ENCODE results near the gene C19orf85.
"Not testable (repeated sequence)": the region's sequence is repeated elsewhere in the genome, so short reads cannot be mapped to it uniquely, and the experiment has no call there.

C19orf85 gene

GRCh38 chr19:55424518-55424917, 40.0 kb downstream of the C19orf85 start:
- H3K4me1 Mint-ChIP-seq (ENCODE audit: low read depth in 2 of 2): peaks cover 7% of the 10 kb centered on the region in 2 donors
- no peak overlapping the region for H3K4me3 Mint-ChIP-seq
- no peak overlapping the region for H3K27ac Mint-ChIP-seq
- no peaks in the 10 kb centered on the region for H3K9me3 Mint-ChIP-seq
- ATAC-seq (replicated peaks): no peak
- DNase-seq: no peak
- peaks cover 27 to 56% of the 10 kb centered on the region in 2 donors for H3K27me3 Mint-ChIP-seq
- peaks cover 4% of the 10 kb centered on the region for H3K36me3 Mint-ChIP-seq (ENCODE audit: insufficient read depth)

GRCh38 chr19:55423225-55424005, 41.1 kb downstream of the C19orf85 start:
- Mint-ChIP-seq H3K27me3 (peaks cover 19 to 49% of the 10 kb centered on the region in 2 donors), H3K27ac (no peak overlapping the region), H3K4me3 (no peak overlapping the region), H3K36me3 (ENCODE audit: insufficient read depth) (peaks cover 4% of the 10 kb centered on the region), H3K9me3 (no peaks in the 10 kb centered on the region), H3K4me1 (ENCODE audit: low read depth in 2 of 2) (peaks cover 7 to 8% of the 10 kb centered on the region in 2 donors)
- DNase-seq (no peak), ATAC-seq (replicated peaks) (no peak)

- Mint-ChIP-seq H3K4me1 (ENCODE audit: low read depth in 2 of 2) (peaks cover 7 to 11% of the 10 kb centered on the region in 2 donors), H3K27ac (peak overlapping the region; percentile 75 to 90)
- peak; percentile 98 for ATAC-seq (replicated peaks)
These were observed 43.3 kb downstream of the C19orf85 start for GRCh38 chr19:55421281-55421680.

GRCh38 chr19:55419624-55420236, 44.8 kb downstream of the C19orf85 start:
- H3K27ac Mint-ChIP-seq: peak overlapping the region in 1 of 2 donors; percentile 64
- no peak overlapping the region for H3K4me3 Mint-ChIP-seq
- H3K4me1 Mint-ChIP-seq (ENCODE audit: low read depth in 2 of 2): peaks cover 7 to 11% of the 10 kb centered on the region in 2 donors
- ATAC-seq (replicated peaks) (no peak), DNase-seq (no peak)
- peaks cover 15 to 31% of the 10 kb centered on the region in 2 donors for H3K27me3 Mint-ChIP-seq
- H3K9me3 Mint-ChIP-seq: no peaks in the 10 kb centered on the region
- peaks cover 7% of the 10 kb centered on the region for H3K36me3 Mint-ChIP-seq (ENCODE audit: insufficient read depth)

More at GRCh38 chr19:55421281-55421680, 43.3 kb downstream of the C19orf85 start:
- peak in 2 of 3 experiments; percentile 38 to 39 for DNase-seq
- H3K4me3 Mint-ChIP-seq: peak overlapping the region; percentile 72
- H3K9me3 Mint-ChIP-seq; H3K36me3 Mint-ChIP-seq (ENCODE audit: insufficient read depth): not testable (repeated sequence)
- peaks cover 21 to 39% of the 10 kb centered on the region in 2 donors for H3K27me3 Mint-ChIP-seq

- ATAC-seq (replicated peaks): no peak
- H3K36me3 Mint-ChIP-seq (ENCODE audit: insufficient read depth): peaks cover 7% of the 10 kb centered on the region
- H3K27me3 Mint-ChIP-seq: peaks cover 10 to 29% of the 10 kb centered on the region in 2 donors
- DNase-seq: no peak
- H3K9me3 Mint-ChIP-seq: no peaks in the 10 kb centered on the region
- no peak overlapping the region for H3K27ac Mint-ChIP-seq
- no peak overlapping the region for H3K4me3 Mint-ChIP-seq
- peaks cover 7 to 11% of the 10 kb centered on the region in 2 donors for H3K4me1 Mint-ChIP-seq (ENCODE audit: low read depth in 2 of 2)
These were observed 45.4 kb downstream of the C19orf85 start for GRCh38 chr19:55419103-55419502.

GRCh38 chr19:55418185-55418584, 46.4 kb downstream of the C19orf85 start:
- Mint-ChIP-seq H3K27ac (no peak overlapping the region), H3K4me3 (no peak overlapping the region), H3K36me3 (ENCODE audit: insufficient read depth) (peaks cover 7% of the 10 kb centered on the region), H3K4me1 (ENCODE audit: low read depth in 2 of 2) (peaks cover 7 to 11% of the 10 kb centered on the region in 2 donors), H3K27me3 (peaks cover 6 to 24% of the 10 kb centered on the region in 2 donors), H3K9me3 (no peaks in the 10 kb centered on the region)
- ATAC-seq (replicated peaks): peak; percentile 40
- peak; percentile 44 to 52 (median 47) for DNase-seq
